Subcutaneous adipose tissue (tissue), 4 donors: ENCODE data around the gene KLF14. TPM values are rescaled to one million over a fixed set of nuclear protein-coding genes. Genes with fewer than 3 reads are reported as not detected.

Experiments
- CTCF ChIP-seq: fragments of 450-650 bp; IDR thresholded peaks from one replicate; pipeline ENCODE4 v1.5.1; 2016; ENCODE audit warnings: low read depth, mild to moderate bottlenecking, control low read depth, antibody characterized with exemption, moderate library complexity
- total RNA-seq, 4 donors: library from RNA; depleted of rRNA; stranded (reverse); fragments of >200 nt; gene quantifications; one replicate each; pipeline ENCODE4 v1.1.0, GENCODE V29; 2016

Gene KLF14
- total RNA-seq, 4 donors from 2014 or later: 0.33 to 0.94 (median 0.59) TPM

GRCh38 chr7:130732980-130733930, 752 bp downstream of the KLF14 start:
- TF ChIP-seq CTCF: no peak

- no peak for TF ChIP-seq CTCF
Measured at GRCh38 chr7:130723784-130724183, 10.2 kb downstream of the KLF14 start.

GRCh38 chr7:130721486-130722277, 12.3 kb downstream of the KLF14 start:
- TF ChIP-seq CTCF: no peak

- no peak for TF ChIP-seq CTCF
Measured at GRCh38 chr7:130719541-130719940, 14.5 kb downstream of the KLF14 start.

GRCh38 chr7:130712416-130712815, 21.6 kb downstream of the KLF14 start:
- no peak for TF ChIP-seq CTCF

- no peak for TF ChIP-seq CTCF
Measured at GRCh38 chr7:130708766-130709165, 25.2 kb downstream of the KLF14 start.

GRCh38 chr7:130708001-130708400, 26.0 kb downstream of the KLF14 start:
- TF ChIP-seq CTCF: no peak
